ENCODE measurements around the gene FOXN3. TPM values are rescaled to one million over a fixed set of nuclear protein-coding genes. Genes with fewer than 3 reads are reported as not detected.

The FOXN3 gene
- total and polyA plus RNA-seq, 2 donors (not counting 3 experiments of a cell fraction or from before 2014, with no cell fraction given), result 16.9 to 41.8 TPM

DNA sequence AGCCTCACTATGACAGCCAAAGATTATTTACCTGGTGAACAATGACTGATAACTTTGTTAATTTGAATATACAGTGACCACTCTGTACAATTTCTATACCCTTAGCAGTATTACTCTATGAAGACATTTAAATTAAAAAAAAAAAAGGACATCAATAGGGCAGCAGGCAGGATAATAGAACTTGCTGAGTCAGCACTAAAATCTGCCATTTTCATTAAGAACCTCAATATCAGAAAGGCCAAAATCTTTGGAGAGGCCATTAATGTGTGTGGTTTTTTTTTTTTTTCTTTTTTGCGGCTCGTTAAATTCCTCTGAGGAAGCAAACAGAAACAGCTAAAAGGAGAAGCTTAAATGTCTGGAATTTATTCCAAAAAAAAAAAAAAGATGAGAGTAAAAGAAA is 73.7 kb downstream of the FOXN3 start:
- BruUV-seq (replicated peaks), result no TSS peak
- no peak for FAIRE-seq
- Histone ChIP-seq H3K27me3 (ENCODE audit: control insufficient read depth in 2 of 2, insufficient read depth in 2 of 2, low read length in 2 of 2) (no peaks in the 10 kb centered on the region), H3K4me1 (ENCODE audit: control insufficient read depth, extremely low read depth, insufficient read depth, low read length) (no peaks in the 10 kb centered on the region), H3K9ac (replicated peaks; ENCODE audit: extremely low read depth, insufficient read depth, low read length) (no peak overlapping the region), H3K4me3 (replicated peaks in 1 of 3; ENCODE audit: insufficient read depth in 1 of 3, low read depth in 1 of 3, low read length in 3 of 3) (no peak overlapping the region), H3K9me1 (replicated peaks; ENCODE audit: control insufficient read depth, extremely low read depth, insufficient read depth, low read length) (no peaks in the 10 kb centered on the region), H4K20me1 (replicated peaks; ENCODE audit: control insufficient read depth, extremely low read depth, insufficient read depth, low read length) (no peaks in the 10 kb centered on the region), H3K79me2 (ENCODE audit: control insufficient read depth, insufficient read depth, low read length) (no peaks in the 10 kb centered on the region), H3K4me2 (ENCODE audit: insufficient read depth, low read length) (no peak overlapping the region), H3K27ac (ENCODE audit: insufficient read depth, low read depth, low read length) (no peak overlapping the region), H3K36me3 (ENCODE audit: control insufficient read depth in 2 of 2, extremely low read depth in 1 of 2, insufficient read depth in 2 of 2, low read length in 2 of 2) (no peaks in the 10 kb centered on the region), H3K9me3 (replicated peaks; ENCODE audit: control insufficient read depth, insufficient read depth, low read length) (no peaks in the 10 kb centered on the region), H2AFZ (ENCODE audit: low read depth, low read length) (no peak overlapping the region)
- dilution Hi-C loops (cut with MboI; ENCODE audit: extremely low pct_ligation_motif_present, low sequenced_read_pairs) (no loop called here), intact Hi-C loops (cut with micrococcal nuclease) (no loop called here)
- TF ChIP-seq POLR2AphosphoS5 (IDR thresholded peaks at IDR 0.05; ENCODE audit: insufficient read depth, low read depth, low read length), result no peak
- TF ChIP-seq CTCF (IDR thresholded peaks at IDR 0.05; ENCODE audit: extremely low read depth in 1 of 2, insufficient read depth in 1 of 2, low read depth in 1 of 2, low read length in 2 of 2), result no peak
- TF ChIP-seq MYC (IDR thresholded peaks at IDR 0.05; ENCODE audit: low read depth, low read length), result no peak
- no peak for TF ChIP-seq POLR2A (IDR thresholded peaks at IDR 0.05; ENCODE audit: low read depth, low read length)
- TF ChIP-seq FOS (IDR thresholded peaks at IDR 0.05; ENCODE audit: borderline replicate concordance, insufficient read depth, low read length), result no peak
- TF ChIP-seq EZH2 (IDR thresholded peaks at IDR 0.05; ENCODE audit: borderline replicate concordance, low read depth, low read length, severe bottlenecking), result no peak
- TF ChIP-seq, protein P1, sequence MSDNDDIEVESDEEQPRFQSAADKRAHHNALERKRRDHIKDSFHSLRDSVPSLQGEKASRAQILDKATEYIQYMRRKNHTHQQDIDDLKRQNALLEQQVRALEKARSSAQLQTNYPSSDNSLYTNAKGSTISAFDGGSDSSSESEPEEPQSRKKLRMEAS (IDR thresholded peaks at IDR 0.05; ENCODE audit: insufficient read depth, insufficient read length), result no peak
- no peak for TF ChIP-seq JUN (IDR thresholded peaks at IDR 0.05; ENCODE audit: borderline replicate concordance, insufficient read depth, insufficient read length, low read depth)
- TF ChIP-seq GATA2 (IDR thresholded peaks at IDR 0.05; ENCODE audit: insufficient read depth, insufficient read length, low read depth, low read length), result no peak
- no peak for DNase-seq (ENCODE audit: low read depth, low spot score)
- CTCF ChIA-PET, result interaction anchor here (0.7 kb wide), 1 partner anchor 11 kb away, joined by 4 read pairs; no protein-coding TSS in a partner anchor
- POLR2A ChIA-PET, result no interaction called here
